NCI-H1436 (cell line): Measurements from ENCODE around the gene NIF3L1.

Experiments
- DNase-seq: peaks from one replicate; lab custom pipeline; 2025; lab: John Stamatoyannopoulos, UW

NIF3L1 gene

GRCh38 chr2:200888704-200889625, at the start of gene NIF3L1, which contains the start of gene PPIL3:
TSS of gene NIF3L1 (plus strand) at chr2:200889371. CDS start at chr2:200891944, 2,573 bp downstream.
TSS of gene PPIL3 (minus strand) at chr2:200889077. CDS start at chr2:200887615, 1,462 bp downstream.
- peak; percentile 93 for DNase-seq

GRCh38 chr2:200839513-200839912, 49.7 kb upstream of the NIF3L1 start:
- DNase-seq: no peak

- no peak for DNase-seq
Measured at GRCh38 chr2:200843993-200844948, 44.9 kb upstream of the NIF3L1 start.

- DNase-seq: no peak
Measured at GRCh38 chr2:200845194-200845593, 44.0 kb upstream of the NIF3L1 start.

GRCh38 chr2:200845669-200846325, 43.4 kb upstream of the NIF3L1 start:
- no peak for DNase-seq

GRCh38 chr2:200847269-200847668, 41.9 kb upstream of the NIF3L1 start:
- no peak for DNase-seq

GRCh38 chr2:200847939-200848338, 41.2 kb upstream of the NIF3L1 start:
- no peak for DNase-seq

- DNase-seq: no peak
Measured at GRCh38 chr2:200850512-200851256, 38.5 kb upstream of the NIF3L1 start.

GRCh38 chr2:200851398-200852248, 37.5 kb upstream of the NIF3L1 start:
- DNase-seq: no peak

GRCh38 chr2:200852605-200853004, 36.6 kb upstream of the NIF3L1 start:
- no peak for DNase-seq

- no peak for DNase-seq
Measured at GRCh38 chr2:200856806-200857205, 32.4 kb upstream of the NIF3L1 start.

- no peak for DNase-seq
Measured at GRCh38 chr2:200860092-200860795, 28.9 kb upstream of the NIF3L1 start.

- DNase-seq: no peak
Measured at GRCh38 chr2:200861617-200862155, 27.5 kb upstream of the NIF3L1 start.

GRCh38 chr2:200862532-200863000, 26.6 kb upstream of the NIF3L1 start:
- DNase-seq: peak; percentile 18

GRCh38 chr2:200863782-200864175, 25.4 kb upstream of the NIF3L1 start:
- peak; percentile 13 for DNase-seq

GRCh38 chr2:200864176-200865034, 24.8 kb upstream of the NIF3L1 start, which contains the start of gene CLK1:
TSS of gene CLK1 (minus strand) at chr2:200864658. CDS start at chr2:200861862, 2,796 bp downstream.
- DNase-seq: peak; percentile 92

- DNase-seq: no peak
Measured at GRCh38 chr2:200869014-200869413, 20.2 kb upstream of the NIF3L1 start.

GRCh38 chr2:200871151-200871550, 18.0 kb upstream of the NIF3L1 start:
- DNase-seq: no peak
